Fibroblast of mammary gland (primary cell): ENCODE results near the gene EDA.

Source experiments
- DNase-seq: peaks from one replicate; pipeline ENCODE4 v3.0.0-alpha.2; 2010; ENCODE audit warnings: low read depth
- H3K4me3 ChIP-seq: 2 replicates; pipeline ENCODE4 v1.5.1; 2011; ENCODE audit warnings: low read depth, mild to moderate bottlenecking, low read length, moderate library complexity; ENCODE audit not compliant: control insufficient read depth
- CTCF ChIP-seq: conservative IDR thresholded peaks from 2 replicates; pipeline ENCODE4 v1.5.1; 2011; ENCODE audit warnings: low read depth, low read length, inconsistent platforms; ENCODE audit not compliant: control insufficient read depth, insufficient read depth

Gene EDA

DNA sequence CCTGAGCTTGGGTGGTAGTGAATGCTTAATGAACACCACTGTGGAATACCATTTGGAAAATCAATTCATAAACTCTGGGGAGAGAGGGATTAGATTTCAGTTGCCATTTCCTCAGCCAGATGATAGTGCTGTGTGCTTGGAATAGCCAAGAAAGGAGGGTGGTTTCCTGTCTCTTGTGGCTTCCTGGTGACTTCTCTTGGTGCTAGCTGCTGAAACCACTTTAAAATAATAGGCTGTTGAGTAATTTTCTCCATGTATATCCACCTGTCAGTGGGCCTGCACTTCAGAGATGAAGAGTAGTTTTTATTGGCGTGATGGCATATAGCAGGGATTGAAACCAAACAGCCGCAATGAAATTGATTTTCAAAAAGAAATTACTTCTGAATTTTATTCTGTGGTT lies 11.8 kb downstream of the EDA start:
- H3K4me3 ChIP-seq, result no peak overlapping the region
- TF ChIP-seq CTCF, result no peak

DNA sequence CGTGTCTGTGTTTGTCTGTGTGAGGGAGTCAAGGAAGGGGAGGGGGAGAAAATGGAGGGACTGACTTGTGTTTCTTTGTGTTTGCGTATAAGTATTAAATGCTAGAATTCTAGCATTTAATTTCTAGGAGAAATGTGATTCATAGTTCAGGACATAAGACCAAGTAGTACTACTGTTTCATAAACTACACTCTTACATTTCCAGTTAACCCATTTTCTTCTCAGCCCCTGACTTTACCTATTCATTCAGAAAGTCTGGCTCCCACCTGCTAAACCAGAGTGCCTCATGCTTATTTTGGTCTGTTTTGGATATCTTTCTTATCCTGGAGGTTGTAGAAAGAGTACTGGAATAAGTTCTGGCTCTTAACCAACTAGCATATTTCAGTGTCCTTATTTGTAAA lies 14.2 kb downstream of the EDA start:
- no peak for DNase-seq
- no peak for TF ChIP-seq CTCF
- H3K4me3 ChIP-seq, result no peak overlapping the region

More for the DNA sequence above, 11.8 kb downstream of the EDA start:
- no peak for DNase-seq

DNA sequence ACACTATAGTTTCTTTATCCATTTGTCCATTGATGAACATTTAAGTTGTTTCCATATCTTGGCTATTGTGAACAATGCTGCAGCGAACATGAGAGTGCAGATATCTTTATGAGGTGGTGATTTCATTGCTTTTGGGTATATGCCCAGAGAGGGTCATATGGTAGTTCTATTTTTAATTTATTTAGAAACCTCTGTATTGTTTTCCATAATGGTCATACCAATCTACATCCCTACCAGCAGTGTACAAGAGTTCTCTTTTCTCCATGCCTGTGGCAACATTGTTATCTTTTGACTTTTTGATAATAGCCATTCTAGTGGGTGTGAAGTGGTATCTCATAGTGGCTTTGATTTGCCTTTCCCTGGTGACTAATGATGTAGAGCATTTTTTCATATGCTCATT lies 48.8 kb downstream of the EDA start:
- no peak for TF ChIP-seq CTCF
- no peak overlapping the region for H3K4me3 ChIP-seq

GRCh38 chrX:69670001-69670555 lies 54.2 kb downstream of the EDA start:
- TF ChIP-seq CTCF, result no peak
- no peak overlapping the region for H3K4me3 ChIP-seq
- DNase-seq, result no peak

More for the DNA sequence above, 48.8 kb downstream of the EDA start:
- no peak for DNase-seq

DNA sequence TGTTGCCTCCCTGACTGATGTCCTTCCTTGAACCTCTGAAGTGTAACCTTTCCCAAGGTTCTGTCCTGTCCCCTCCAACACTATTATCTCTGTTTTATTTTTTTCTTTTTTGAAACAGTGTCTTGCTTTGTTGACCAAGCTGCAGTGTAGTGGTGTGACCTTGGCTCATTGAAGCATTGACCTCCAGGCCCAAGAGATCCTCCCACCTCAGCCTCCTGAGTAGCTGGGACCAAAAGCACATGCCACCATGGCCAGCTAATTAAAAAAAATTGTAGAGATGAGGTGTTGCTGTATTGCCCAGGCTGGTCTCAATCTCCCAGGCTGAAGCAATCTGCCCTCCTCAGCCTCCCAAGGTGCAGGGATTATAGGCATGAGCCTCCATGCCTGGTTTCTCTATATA lies 59.0 kb downstream of the EDA start:
- TF ChIP-seq CTCF, result no peak
- H3K4me3 ChIP-seq, result no peak overlapping the region
- no peak for DNase-seq

GRCh38 chrX:69705818-69706217 lies 89.9 kb downstream of the EDA start:
- no peak overlapping the region for H3K4me3 ChIP-seq
- no peak for DNase-seq
- TF ChIP-seq CTCF, result no peak

- no peak for TF ChIP-seq CTCF
- no peak for DNase-seq
- no peak overlapping the region for H3K4me3 ChIP-seq
Observed at GRCh38 chrX:69718102-69718501, 102.2 kb downstream of the EDA start.
